ENCODE measurements around the gene CD82. TPM values are rescaled to one million over a fixed set of nuclear protein-coding genes. Genes with fewer than 3 reads are reported as not detected.

The CD82 gene
- polyA plus RNA-seq, 1 donor (not counting 4 experiments of a cell fraction or from before 2014, with no cell fraction given) = 118 TPM

DNA sequence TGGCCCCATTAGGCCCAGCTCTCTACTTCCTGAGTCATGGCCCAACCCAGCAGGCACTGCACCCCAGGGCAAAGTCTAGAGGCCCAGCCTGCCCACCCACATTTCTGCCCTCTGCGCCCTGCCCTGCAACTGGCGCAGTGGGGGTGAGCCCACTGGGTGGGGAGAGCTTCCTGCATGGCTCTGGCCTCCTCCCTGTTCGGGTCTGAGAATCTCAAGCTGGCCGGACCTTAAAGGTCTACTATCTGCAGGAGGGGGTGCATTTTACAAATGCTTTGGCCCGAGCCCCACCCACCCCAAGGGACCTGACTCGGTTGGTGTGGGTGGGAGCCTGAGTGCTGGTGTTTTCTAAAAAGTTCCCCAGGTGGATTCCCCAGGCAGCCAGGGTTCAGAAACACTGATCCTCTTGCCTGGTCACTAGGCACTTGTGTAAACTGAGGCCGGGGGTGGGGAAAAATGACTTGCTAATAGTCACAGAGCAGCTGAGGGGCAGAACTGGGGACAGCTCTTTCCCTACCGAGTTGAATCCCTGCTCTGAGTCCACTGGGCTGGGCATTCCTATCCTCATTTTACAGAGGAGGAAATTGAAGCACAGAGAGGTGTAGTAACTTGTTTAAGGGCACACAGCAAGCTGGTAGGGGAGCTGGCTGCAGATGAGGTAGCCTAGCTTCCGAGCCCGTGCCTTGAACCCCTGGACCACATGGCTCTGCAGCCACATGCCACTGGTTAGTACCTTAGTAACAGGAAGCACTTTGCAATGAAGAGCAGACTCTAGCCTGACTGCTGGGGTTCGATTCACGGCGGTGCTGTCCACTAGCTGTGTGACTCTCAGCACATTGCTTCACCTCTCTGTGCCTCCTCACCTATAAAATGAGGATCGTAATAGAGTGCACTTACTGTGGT, 36.3 kb downstream of the CD82 start:
- no peaks in the 10 kb centered on the region for H3K79me2 ChIP-seq (ENCODE audit: control insufficient read depth, insufficient read depth, low read length)
- no peak overlapping the region for H3K4me3 ChIP-seq (ENCODE audit: control insufficient read depth in 2 of 3, extremely low read depth in 1 of 3, insufficient read depth in 2 of 3, low read depth in 1 of 3, low read length in 3 of 3)
- no peaks in the 10 kb centered on the region for H3K27me3 ChIP-seq (ENCODE audit: control insufficient read depth, extremely low read depth, insufficient read depth, low read length)
- H4K20me1 ChIP-seq (ENCODE audit: control insufficient read depth, extremely low read depth, insufficient read depth, low read length) = peaks cover 4% of the 10 kb centered on the region
- H3K9me1 ChIP-seq (ENCODE audit: control insufficient read depth, extremely low read depth, insufficient read depth, low read length) = no peaks in the 10 kb centered on the region
- no peak for FAIRE-seq
- TF ChIP-seq EZH2 (IDR thresholded peaks at IDR 0.05; ENCODE audit: low read length) (no peak), CTCF (optimal IDR thresholded peaks at IDR 0.05 in 1 of 3, IDR thresholded peaks at IDR 0.05 in 1 of 3, conservative IDR thresholded peaks at IDR 0.05 in 1 of 3; ENCODE audit: extremely low read depth in 1 of 3, insufficient read depth in 2 of 3, low read length in 3 of 3) (no peak)
- H3K9me3 ChIP-seq (ENCODE audit: control insufficient read depth, low read depth, low read length) = no peaks in the 10 kb centered on the region
- no peak overlapping the region for H3K9ac ChIP-seq (ENCODE audit: control insufficient read depth, extremely low read depth, insufficient read depth, low read length)
- no peak for DNase-seq (ENCODE audit: low read depth, low spot score)
- no peak overlapping the region for H3K4me2 ChIP-seq (ENCODE audit: control insufficient read depth, extremely low read depth, insufficient read depth, low read depth, low read length)
- no peak overlapping the region for H2AFZ ChIP-seq (ENCODE audit: control insufficient read depth, low read length)
- peaks cover 35 to 50% of the 10 kb centered on the region in 2 experiments for H3K36me3 ChIP-seq (ENCODE audit: control insufficient read depth in 2 of 2, extremely low read depth in 1 of 2, insufficient read depth in 2 of 2, low read length in 2 of 2)
- dilution Hi-C loops (cut with MboI; ENCODE audit: extremely low pct_ligation_motif_present, low sequenced_read_pairs) = no loop called here
- H3K27ac ChIP-seq (ENCODE audit: control insufficient read depth, insufficient read depth, low read length) = no peak overlapping the region
- no peaks in the 10 kb centered on the region for H3K4me1 ChIP-seq (ENCODE audit: control insufficient read depth, extremely low read depth, insufficient read depth, low read length)

GRCh38 chr11:44602891-44603310, 37.4 kb downstream of the CD82 start:
- Histone ChIP-seq H3K9me1 (ENCODE audit: control insufficient read depth, extremely low read depth, insufficient read depth, low read length) (no peaks in the 10 kb centered on the region), H3K79me2 (ENCODE audit: control insufficient read depth, insufficient read depth, low read length) (no peaks in the 10 kb centered on the region), H3K4me2 (ENCODE audit: control insufficient read depth, extremely low read depth, insufficient read depth, low read depth, low read length) (no peak overlapping the region), H3K27ac (ENCODE audit: control insufficient read depth, insufficient read depth, low read length) (no peak overlapping the region), H3K9me3 (ENCODE audit: control insufficient read depth, low read depth, low read length) (no peaks in the 10 kb centered on the region), H4K20me1 (ENCODE audit: control insufficient read depth, extremely low read depth, insufficient read depth, low read length) (no peaks in the 10 kb centered on the region), H3K36me3 (ENCODE audit: control insufficient read depth in 2 of 2, extremely low read depth in 1 of 2, insufficient read depth in 2 of 2, low read length in 2 of 2) (peaks cover 43 to 54% of the 10 kb centered on the region in 2 experiments), H3K4me3 (ENCODE audit: control insufficient read depth in 2 of 3, extremely low read depth in 1 of 3, insufficient read depth in 2 of 3, low read depth in 1 of 3, low read length in 3 of 3) (no peak overlapping the region), H3K4me1 (ENCODE audit: control insufficient read depth, extremely low read depth, insufficient read depth, low read length) (no peaks in the 10 kb centered on the region), H3K9ac (ENCODE audit: control insufficient read depth, extremely low read depth, insufficient read depth, low read length) (no peak overlapping the region), H3K27me3 (ENCODE audit: control insufficient read depth, extremely low read depth, insufficient read depth, low read length) (no peaks in the 10 kb centered on the region), H2AFZ (ENCODE audit: control insufficient read depth, low read length) (no peak overlapping the region)
- DNase-seq (ENCODE audit: low read depth, low spot score) (no peak), FAIRE-seq (no peak)
- dilution Hi-C loops (cut with MboI; ENCODE audit: extremely low pct_ligation_motif_present, low sequenced_read_pairs) = no loop called here
- TF ChIP-seq EZH2 (IDR thresholded peaks at IDR 0.05; ENCODE audit: low read length) (no peak), CTCF (optimal IDR thresholded peaks at IDR 0.05 in 1 of 3, IDR thresholded peaks at IDR 0.05 in 1 of 3, conservative IDR thresholded peaks at IDR 0.05 in 1 of 3; ENCODE audit: extremely low read depth in 1 of 3, insufficient read depth in 2 of 3, low read length in 3 of 3) (no peak)
